22Rv1 (cell line): ENCODE results near the gene RGS7.

Experiments used
- H3K27ac ChIP-seq: fragments of 450-650 bp; 2 replicates; pipeline ENCODE4 v1.5.1; 2017
- CTCF ChIP-seq: fragments of 450-650 bp; IDR thresholded peaks from 2 replicates; pipeline ENCODE4 v1.5.1; 2017; ENCODE audit warnings: mild to moderate bottlenecking
- ZFX ChIP-seq: fragments of 450-650 bp; IDR thresholded peaks from 2 replicates; pipeline ENCODE4 v1.6.1; 2017; ENCODE audit warnings: antibody characterized with exemption, borderline replicate concordance

RGS7 gene

GRCh38 chr1:241083285-241083684 is 273.7 kb downstream of the RGS7 start:
- H3K27ac ChIP-seq, result no peak overlapping the region
- TF ChIP-seq CTCF, result no peak
- no peak for TF ChIP-seq ZFX

- TF ChIP-seq CTCF (no peak), ZFX (no peak)
- no peak overlapping the region for H3K27ac ChIP-seq
Measured at GRCh38 chr1:241081473-241081872, 275.5 kb downstream of the RGS7 start.

GRCh38 chr1:241079459-241079858 is 277.5 kb downstream of the RGS7 start:
- H3K27ac ChIP-seq, result no peak overlapping the region

GRCh38 chr1:241079047-241079446 is 278.0 kb downstream of the RGS7 start:
- TF ChIP-seq CTCF, result no peak
- no peak for TF ChIP-seq ZFX
- no peak overlapping the region for H3K27ac ChIP-seq

More at GRCh38 chr1:241079459-241079858, 277.5 kb downstream of the RGS7 start:
- TF ChIP-seq ZFX (no peak), CTCF (no peak)

- H3K27ac ChIP-seq, result no peak overlapping the region
- TF ChIP-seq ZFX (no peak), CTCF (no peak)
Measured at GRCh38 chr1:241077386-241078147, 279.4 kb downstream of the RGS7 start.

GRCh38 chr1:241074507-241074906 is 282.5 kb downstream of the RGS7 start:
- no peak overlapping the region for H3K27ac ChIP-seq
- no peak for TF ChIP-seq CTCF
- TF ChIP-seq ZFX, result no peak

- H3K27ac ChIP-seq, result no peak overlapping the region
- no peak for TF ChIP-seq ZFX
- TF ChIP-seq CTCF, result no peak
Measured at GRCh38 chr1:241068359-241068758, 288.6 kb downstream of the RGS7 start.
